ENCODE measurements around the gene LIFR.

GRCh38 chr5:38518341-38518740 lies 38.1 kb downstream of the LIFR start:
- TF ChIP-seq EZH2phosphoT487 (IDR thresholded peaks at IDR 0.05; ENCODE audit: borderline replicate concordance, low read length) (no peak), CTCF (conservative IDR thresholded peaks at IDR 0.05; ENCODE audit: low read depth, low read length) (no peak), EZH2 (IDR thresholded peaks at IDR 0.05; ENCODE audit: low read length, unreplicated experiment) (no peak)

All from PC-3 (cell line).